Stimulated activated CD4-positive, alpha-beta T cell treated with anti-CD3 and anti-CD28 coated beads, Interleukin-4, amount 100 ng/mL, for 48 hours (primary cell): ENCODE results near the gene EIF2S3.
"Not testable (repeated sequence)": the region's sequence is repeated elsewhere in the genome, so short reads cannot be mapped to it uniquely, and the experiment has no call there.

Experiments used
- DNase-seq, 2 donors: peaks; one replicate each; pipeline ENCODE4 v3.0.0-alpha.2; 2020; ENCODE audit warnings: low read depth in 2 of 2

EIF2S3 gene

DNA sequence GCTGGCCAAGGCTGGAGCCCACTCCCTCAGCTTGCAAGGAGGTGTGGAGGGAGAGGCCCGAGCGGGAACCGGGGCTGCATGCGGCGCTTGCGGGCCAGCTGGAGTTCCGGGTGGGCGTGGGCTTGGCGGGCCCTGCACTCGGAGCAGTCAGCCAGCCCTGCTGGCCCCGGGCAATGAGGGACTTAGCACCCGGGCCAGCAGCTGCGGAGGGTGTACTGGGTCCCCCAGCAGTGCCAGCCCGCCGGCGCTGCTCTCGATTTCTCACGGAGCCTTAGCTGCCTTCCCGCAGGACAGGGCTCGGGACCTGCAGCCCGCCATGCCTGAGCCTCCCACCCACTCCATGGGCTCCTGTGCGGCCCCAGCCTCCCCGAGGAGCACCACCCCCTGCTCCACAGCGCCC is 5.1 kb upstream of the EIF2S3 start:
- not testable (repeated sequence) for DNase-seq

DNA sequence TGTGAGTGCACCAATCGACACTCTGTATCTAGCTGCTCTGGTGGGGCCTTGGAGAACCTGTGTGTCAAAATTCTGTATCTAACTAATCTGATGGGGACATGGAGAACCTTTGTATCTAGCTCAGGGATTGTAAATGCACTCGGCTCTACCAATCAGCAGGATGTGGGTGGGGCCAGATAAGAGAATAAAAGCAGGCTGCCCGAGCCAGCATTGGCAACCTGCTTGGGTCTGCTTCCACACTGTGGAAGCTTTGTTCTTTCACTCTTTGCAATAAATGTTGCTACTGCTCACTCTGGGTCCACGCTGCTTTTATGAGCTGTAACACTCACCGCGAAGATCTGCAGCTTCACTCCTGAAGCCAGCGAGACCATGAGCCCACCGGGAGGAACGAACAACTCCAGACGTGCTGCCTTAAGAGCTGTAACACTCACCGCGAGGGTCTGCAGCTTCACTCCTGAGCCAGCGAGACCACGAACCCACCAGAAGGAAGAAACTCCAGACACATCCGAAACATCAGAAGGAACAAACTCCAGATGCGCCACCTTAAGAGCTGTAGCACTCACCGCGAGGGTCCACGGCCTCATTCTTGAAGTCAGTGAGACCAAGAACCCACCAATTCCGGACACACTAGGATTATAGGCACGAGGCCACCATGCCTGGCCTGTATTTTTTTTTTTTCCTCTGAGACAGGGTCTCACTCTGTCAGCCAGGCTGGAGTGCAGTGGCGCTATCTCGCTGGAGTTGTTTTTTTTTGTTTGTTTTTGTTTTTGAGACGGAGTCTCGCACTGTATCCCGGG is 4.0 kb upstream of the EIF2S3 start:
- DNase-seq, result not testable (repeated sequence)

DNA sequence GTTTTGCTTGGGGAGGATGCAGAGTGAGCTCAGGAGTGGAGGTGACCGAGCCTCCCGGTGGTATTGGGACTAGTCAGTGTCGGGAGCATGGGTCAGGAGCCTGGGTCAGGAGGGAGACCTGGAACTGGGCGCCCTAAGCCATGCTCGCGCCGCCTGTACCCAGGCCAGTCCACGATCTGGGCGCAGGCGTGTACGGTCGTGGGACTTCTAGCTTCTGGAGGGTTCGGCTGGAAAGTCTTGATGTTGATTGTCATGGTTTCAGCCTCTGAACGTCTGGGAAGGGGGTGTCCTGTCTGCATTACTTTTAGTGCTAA is 244 bp downstream of the EIF2S3 start:
- no peak for DNase-seq

DNA sequence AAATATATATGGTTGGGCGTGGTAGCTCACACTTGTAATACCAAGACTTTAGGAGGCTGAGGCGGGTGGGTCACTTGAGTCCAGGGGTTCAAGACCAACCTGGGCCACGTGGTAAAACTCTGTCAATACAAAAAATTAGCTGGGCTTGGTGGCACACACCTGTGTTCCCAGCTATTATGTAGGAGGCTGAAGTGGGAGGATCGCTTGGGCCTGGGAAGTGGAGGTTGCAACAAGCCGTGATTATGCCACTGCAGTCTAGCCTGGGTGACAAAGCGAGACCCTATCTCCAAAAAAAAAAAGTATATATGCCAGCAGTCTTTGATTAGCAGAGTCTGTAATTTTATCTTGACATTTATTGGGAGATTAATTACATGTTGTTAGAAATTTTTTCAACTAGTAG is 8.7 kb downstream of the EIF2S3 start:
- no peak for DNase-seq

DNA sequence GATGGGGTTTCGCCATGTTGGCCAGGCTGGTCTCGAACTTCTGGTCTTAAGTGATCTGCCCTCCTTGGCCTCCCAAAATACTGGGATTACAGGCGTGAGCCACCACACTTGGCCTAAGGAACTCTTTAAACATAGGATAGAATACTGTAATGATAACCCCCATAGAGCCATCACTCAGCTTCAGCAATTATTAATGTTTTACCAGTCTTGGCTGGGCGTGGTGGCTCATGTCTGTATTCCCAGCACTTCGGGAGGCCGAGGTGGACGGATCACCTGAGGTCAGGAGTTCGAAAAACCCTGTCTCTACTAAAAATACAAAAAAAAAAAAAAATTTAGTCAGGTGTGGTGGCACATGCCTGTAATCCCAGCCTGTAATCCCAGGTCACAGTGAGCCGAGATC is 15.1 kb downstream of the EIF2S3 start:
- no peak for DNase-seq

DNA sequence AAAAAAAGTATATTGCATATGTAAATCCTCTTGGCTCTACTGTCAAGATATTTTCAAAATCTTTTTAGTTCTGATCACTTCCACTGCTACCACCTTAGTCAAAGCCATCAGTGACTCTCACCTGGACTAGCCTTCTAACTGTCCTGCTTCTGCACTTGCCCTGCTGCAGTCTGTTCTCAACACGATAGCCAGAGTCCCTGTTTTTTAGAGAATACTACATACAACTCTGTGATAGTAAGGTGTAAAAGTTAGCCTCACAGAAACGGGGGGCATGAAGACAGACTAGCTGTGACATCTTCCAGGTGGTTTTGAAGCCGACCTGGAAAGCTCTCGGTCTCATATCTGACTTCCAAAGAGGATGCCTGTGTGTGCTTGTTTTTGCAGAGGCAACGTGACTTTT is 24.7 kb downstream of the EIF2S3 start:
- no peak for DNase-seq

DNA sequence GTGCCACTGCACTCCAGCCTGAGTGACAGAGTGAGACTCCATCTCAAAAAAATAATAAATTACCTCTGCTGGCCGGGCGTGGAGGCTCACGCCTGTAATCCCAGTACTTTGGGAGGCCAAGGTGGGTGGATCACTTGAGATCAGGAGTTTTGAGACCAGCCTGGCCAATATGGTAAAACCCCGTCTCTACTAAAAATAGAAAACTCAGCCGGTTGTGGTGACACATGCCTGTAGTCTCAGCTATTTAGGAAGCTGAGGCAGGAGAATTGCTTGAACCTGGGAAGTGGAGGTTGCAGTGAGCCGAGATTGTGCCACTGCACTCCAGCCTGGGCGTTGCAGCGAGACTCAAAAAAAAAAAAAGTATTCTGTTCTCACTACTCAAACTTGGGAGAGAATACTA is 25.5 kb downstream of the EIF2S3 start:
- not testable (repeated sequence) for DNase-seq

DNA sequence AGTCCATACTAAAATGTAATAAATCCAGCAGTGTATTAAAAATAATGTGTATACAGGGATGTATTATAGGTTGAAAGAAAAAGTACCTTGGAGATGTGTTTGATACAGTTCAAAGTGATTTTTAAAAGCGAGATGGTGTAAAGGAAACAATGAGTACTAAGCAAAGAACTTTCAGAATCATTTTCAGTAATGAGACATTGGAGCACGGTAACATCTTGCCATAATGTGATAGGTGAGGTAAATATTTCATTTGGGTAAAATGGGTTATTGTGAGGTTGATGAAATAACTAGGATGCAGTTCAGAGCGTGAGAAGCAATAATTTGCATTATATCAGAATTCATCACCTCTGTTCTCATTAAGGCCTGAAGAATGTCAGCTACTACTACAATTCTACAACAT is 25.9 kb downstream of the EIF2S3 start:
- DNase-seq, result no peak

DNA sequence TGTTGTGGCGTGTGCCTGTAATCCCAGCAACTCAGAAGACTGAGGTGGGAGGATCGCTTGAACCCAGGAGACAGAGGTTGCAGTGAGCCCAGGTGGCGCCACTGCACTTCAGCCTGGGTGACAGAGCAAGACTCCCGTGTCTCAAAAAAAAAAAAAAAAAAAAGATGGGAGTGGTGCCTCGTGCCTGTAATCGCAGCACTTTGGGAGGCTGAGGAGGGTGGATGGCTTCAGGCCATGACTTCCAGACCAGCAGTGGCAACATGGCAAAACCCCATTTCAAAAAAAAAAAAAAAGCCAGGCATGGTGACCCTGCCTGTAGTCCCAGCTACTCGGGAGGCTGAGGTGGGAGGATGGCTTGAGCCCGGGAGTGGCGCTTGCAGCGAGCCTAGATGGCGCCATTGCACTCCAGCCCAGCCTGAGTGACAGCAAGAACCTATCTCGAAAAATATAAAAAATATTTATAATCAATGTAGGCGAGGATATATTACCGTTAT is 27.0 kb downstream of the EIF2S3 start:
- peak; percentile 30 to 39 for DNase-seq

DNA sequence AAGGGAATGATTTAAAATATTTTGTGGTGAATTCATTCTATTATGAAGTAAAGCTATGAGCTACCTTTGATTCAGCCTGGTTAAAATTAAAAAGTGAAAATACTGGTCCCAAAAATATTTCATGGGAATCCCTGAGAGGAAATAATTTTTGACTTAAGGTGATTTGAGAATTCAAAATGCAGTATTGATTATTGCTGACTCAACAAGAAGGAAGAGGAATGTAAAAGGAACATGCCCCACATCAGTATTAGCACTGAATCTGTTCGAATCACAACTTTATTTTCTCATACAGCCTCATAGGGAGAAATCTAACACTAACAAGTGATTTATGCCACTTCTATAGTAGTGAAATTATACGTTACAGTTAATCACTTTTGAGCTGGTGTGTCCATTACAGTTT is 27.7 kb downstream of the EIF2S3 start:
- no peak for DNase-seq

DNA sequence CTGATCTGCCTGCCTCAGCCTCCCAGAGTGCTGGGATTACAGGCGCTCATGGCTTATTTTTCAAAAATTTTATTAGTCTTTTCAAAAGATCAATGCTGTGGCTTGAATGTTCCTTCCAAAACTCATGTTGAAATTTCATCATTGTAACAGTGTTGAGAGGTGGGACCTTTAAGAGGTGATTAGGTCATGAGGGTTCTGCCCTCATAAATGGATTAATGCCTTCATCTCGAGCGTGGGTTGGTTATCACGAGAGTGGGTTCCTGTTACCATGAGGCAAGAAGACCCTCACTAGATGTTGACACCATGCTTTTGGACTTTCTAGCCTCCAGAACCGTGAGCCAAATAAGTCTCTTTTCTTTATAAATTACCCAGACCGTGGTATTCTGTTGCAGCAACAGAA is 30.3 kb downstream of the EIF2S3 start:
- no peak for DNase-seq

DNA sequence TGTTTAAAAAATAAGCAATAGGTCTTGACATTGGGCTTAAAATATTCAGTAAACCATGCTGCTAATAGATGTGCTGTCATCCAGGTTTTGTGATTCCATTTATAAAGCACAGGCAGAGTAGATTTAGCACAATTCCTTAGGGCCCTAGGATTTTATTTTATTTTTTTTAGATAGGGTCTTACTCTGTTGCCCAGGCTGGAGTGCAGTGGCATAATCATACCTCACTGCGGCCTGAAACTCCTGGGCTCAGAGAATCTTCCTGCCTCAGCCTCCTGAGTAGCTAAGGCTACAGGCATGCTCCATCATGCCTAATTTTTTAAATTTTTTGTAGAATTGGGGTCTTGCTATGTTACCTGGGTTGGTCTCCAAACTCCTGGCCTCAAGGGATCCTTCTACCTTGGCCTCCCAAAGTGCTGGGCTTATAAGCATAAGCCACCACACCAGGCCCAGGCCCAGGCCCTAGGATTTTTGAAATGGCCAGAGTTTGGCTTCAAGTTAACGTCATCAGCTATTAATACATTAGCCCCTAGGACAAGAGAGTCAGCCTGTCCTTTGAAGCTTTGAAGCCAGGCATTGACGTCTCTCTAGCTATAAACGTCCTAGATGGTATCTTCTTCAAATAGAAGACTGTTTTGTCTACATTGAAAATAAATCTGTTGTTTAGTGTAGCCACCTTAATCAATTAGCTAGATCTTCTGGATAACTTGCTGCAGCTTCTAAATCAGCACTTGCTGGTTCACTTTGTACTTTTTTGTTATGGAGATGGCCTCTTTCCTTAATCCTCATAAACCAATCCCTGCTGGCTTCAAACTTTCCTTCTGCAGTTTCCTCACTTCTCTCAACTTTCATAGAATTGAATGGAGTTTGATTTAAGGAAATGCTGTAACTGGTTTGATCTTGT is 35.8 kb downstream of the EIF2S3 start:
- DNase-seq, result no peak

DNA sequence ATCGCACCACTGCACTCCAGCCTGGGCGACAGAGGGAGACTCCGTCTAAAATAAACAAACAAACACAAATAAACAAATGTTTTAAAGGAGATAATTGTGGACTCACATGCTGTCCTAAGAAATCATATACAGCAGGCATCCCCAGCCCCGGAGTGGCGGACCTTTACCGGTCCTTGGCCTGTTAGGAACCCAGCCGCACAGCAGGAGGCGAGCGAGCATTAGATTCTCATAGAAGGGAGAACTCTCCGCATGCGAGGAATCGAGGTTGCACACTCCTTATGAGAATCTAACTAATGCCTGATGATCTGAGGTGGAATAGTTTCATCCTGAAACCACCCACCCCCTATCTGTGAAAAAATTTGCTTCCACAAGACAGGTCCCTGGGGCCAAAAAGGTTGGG is 39.0 kb downstream of the EIF2S3 start:
- DNase-seq, result no peak

DNA sequence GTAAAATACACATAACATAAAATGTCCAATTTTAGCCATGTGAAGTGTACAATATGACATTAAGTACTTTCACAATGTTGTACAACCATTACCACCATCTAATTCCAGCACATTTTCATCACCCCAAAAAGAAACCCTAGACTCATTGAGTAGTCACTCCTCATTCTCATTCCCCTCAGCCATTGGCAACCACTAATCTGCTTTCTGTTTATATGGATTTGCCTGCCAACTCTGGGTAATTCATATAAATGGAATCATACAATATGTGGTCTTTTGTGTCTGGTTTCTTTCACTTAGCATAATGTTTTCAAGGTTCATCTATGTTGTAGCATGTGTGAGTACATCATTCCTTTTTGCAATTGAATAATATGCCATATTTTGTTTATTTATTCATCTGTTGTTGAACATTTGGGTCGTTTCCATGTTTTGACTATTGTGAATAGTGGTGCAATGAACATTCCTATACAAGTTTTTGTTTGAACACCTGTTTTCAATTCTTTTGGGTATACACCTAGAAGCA is 43.0 kb downstream of the EIF2S3 start:
- no peak for DNase-seq

DNA sequence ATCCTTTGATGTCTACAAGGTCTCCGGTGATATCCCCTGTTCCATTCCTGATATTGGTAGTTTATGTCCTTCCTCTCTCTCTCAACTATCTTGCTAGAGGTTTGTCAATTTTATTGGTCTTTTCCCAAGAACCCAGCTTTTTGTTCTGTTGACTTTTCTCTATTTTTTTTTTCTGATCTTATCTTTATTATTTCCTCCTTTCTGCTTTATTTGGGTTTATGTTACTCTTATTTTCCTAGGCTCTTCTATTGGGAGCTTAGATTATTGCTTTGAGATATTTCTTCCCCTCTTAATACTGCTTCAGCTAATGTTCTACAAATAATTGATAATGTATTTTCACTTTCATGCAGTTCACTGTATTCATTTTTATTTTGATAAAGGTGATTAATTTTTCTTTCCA is 44.2 kb downstream of the EIF2S3 start:
- DNase-seq, result no peak

DNA sequence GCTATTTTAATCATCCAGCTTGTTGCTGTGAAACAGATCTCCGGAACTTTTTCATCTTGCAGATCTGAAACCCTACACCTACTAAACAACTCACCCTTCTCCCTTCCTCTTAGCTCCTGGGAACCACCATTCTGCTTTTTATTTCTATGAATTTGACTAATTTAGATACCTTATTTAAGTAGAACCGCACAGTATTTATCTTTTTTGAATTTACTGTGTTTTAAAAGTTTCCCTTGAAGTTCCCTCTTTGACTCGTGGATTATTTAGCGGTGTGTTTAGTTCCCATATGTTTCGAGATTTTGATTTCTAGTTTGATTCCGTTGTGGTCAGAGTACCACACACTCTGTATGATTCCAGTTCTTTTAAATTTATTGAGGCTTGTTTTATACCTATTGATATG is 44.6 kb downstream of the EIF2S3 start:
- DNase-seq, result no peak

DNA sequence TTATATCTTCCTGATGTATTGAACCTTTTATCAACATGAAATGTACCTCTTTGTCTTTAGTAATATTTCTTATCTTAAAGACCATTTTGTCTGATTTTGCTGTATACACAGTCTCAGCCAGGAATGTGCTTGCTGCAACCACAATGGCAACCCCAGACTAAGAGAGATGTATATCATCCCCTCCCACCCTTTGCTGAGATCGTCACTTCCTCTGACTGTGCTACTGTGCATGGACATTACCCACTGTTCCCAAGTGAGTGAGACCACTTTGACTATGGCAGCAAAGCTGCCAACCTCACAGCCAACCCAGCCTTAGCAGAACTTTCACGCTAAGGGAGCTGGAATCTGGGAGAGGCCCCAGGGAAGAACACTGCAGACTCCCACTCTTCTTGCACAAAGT is 46.0 kb downstream of the EIF2S3 start:
- no peak for DNase-seq

DNA sequence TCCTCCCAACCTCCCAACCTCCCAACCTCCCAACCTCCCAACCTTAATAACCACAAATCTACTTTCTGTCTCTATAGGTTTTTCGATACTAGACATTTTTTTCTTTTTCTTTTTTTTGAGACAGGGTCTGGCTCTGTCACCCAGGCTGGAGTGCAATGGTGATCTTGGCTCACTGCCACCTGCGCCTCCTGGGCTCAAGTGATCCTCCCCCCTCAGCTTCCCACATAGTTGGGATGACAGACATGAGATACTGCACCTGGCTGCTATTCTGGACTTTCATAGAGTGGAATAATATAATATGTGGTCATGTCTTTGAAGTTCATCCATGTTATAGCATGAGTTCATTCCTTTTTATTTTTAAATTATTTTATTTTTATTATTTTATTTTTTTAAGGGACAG is 55.3 kb downstream of the EIF2S3 start:
- DNase-seq, result no peak

DNA sequence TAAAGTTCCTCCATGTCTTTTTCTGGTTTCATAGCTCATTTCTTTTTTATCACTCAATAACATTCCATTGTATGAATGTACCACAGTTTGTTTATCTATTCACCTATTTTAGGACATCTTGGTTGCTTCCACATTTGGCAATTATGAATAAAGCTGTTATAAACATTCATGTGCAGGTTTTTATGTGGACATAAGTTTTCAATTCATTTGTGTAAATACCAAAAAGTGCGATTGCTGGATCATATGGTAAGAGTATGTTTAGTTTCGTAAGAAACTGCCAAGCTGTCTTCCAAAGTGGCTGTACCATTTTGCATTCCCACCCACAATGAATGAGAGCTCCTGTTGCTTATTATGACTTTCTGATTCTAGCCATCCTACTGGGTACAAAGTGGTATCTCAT is 58.4 kb downstream of the EIF2S3 start:
- DNase-seq, result no peak

DNA sequence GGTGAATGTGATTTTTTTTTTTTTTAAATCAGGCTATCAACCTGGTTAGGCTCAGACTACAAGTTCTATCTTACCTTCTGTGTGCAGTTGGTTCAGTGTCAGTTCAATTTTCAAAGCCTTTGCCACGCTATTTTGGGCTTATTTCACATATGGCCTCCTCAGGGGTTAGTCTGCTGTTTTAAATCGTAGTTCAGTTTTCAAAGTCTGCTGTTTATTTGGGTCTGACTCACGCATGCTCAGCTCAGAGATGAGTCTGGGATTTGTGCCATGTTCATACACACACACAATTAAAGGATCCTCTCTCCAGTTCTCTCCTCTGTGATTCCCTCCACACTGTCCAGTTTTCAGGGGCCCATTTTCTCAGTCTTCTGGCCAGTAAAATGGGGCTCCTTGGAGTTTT is 62.5 kb downstream of the EIF2S3 start:
- no peak for DNase-seq

DNA sequence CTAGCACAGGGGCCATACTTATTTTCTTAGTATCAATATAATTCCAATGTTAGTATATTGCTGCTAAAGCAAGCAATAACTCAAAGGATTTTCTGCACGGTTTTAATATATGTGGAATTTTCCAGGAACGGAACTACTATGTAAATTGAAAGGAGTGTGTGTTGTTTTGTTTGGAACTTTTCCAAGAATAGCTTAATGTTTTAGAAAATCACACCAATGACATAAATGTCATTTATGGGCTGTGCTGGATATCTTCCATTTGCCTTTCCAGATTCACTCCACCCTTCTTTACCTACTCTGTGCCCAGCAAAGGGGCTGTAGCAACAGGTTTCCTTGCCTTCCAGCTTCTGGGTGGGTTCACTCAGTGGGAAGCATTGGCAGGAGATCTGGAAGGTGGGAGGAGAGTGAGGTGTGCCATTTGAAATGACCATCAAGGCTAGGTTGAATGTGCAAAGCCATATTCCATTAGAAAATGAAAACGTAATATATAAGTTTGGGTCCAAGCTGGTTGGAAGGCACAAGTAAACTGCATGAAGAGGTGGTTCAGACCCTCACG is 69.6 kb downstream of the EIF2S3 start:
- no peak for DNase-seq

DNA sequence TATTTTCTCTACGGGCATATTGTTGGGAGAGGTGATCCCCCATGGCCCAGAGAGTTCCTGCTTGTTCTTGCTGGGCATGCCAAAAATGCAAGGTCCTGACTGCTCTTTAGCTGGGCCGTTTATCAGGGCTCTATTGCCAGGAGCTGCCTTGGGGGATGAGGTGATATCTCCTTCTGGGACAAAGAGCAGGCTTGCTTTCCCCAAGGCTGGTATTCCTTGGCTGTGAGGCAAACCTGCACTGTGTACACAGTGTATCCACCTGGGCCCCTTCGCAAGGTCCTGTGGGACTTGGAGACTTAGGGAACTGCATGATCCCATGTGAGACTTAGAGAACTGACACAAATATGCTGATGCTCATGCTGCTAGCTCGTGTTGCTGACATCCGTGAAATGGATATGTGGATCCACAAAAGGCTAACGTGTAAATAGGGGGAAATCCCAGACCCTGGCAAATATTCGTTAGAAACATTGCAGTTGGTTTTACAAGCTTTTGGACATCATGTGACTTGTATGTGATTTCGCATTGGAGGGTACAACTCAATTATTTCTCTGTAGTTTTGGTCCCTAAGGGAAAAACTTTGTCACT is 70.4 kb downstream of the EIF2S3 start:
- no peak for DNase-seq
